Effector memory CD8-positive, alpha-beta T cell (primary cell): ENCODE measurements around the gene AFF3.
"Not testable (repeated sequence)": the region's sequence is repeated elsewhere in the genome, so short reads cannot be mapped to it uniquely, and the experiment has no call there.

Experiments
- ATAC-seq: fragments of 150-1000 bp; cut with Tn5 transposase; replicated peaks from 2 replicates; pipeline ENCODE4 v1.10.0; 2021; ENCODE audit warnings: mild to moderate bottlenecking, moderate library complexity
- DNase-seq, 3 experiments: peaks; one replicate each; pipeline ENCODE4 v3.0.0; 2021
- H3K27ac Mint-ChIP-seq, 2 donors: one replicate each; pipeline ENCODE4 v1.8.0; 2022; ENCODE audit warnings: mild to moderate bottlenecking in 2 of 2, mixed read lengths in 2 of 2, moderate library complexity in 2 of 2
- H3K27me3 Mint-ChIP-seq, 2 donors: one replicate each; pipeline ENCODE4 v1.8.0; 2022; ENCODE audit warnings: mixed read lengths in 2 of 2
- H3K36me3 Mint-ChIP-seq: one replicate; pipeline ENCODE4 v1.8.0; 2022; ENCODE audit warnings: mild to moderate bottlenecking, moderate library complexity, mixed read lengths; ENCODE audit not compliant: insufficient read depth
- H3K4me1 Mint-ChIP-seq, 2 donors: one replicate each; pipeline ENCODE4 v1.8.0; 2022; ENCODE audit warnings: low read depth in 2 of 2, mixed read lengths in 2 of 2
- H3K4me3 Mint-ChIP-seq, 2 donors: one replicate each; pipeline ENCODE4 v1.8.0; 2022; ENCODE audit warnings: mild to moderate bottlenecking in 2 of 2, mixed read lengths in 2 of 2, moderate library complexity in 2 of 2
- H3K9me3 Mint-ChIP-seq, 2 donors: one replicate each; pipeline ENCODE4 v1.8.0; 2022; ENCODE audit warnings: mixed read lengths in 2 of 2

AFF3 gene

GRCh38 chr2:99959261-99960014 is 183.0 kb downstream of the AFF3 start:
- Mint-ChIP-seq H3K9me3 (no peaks in the 10 kb centered on the region), H3K4me1 (no peaks in the 10 kb centered on the region), H3K27me3 (no peaks in the 10 kb centered on the region), H3K4me3 (no peak overlapping the region), H3K36me3 (no peaks in the 10 kb centered on the region), H3K27ac (no peak overlapping the region)
- no peak for DNase-seq
- ATAC-seq = no peak

GRCh38 chr2:99957332-99958133 is 184.9 kb downstream of the AFF3 start:
- no peaks in the 10 kb centered on the region for H3K4me1 Mint-ChIP-seq
- ATAC-seq = no peak
- no peaks in the 10 kb centered on the region for H3K27me3 Mint-ChIP-seq
- no peaks in the 10 kb centered on the region for H3K9me3 Mint-ChIP-seq
- no peaks in the 10 kb centered on the region for H3K36me3 Mint-ChIP-seq
- DNase-seq = no peak
- no peak overlapping the region for H3K4me3 Mint-ChIP-seq
- no peak overlapping the region for H3K27ac Mint-ChIP-seq

- no peak for DNase-seq
- H3K27ac Mint-ChIP-seq = no peak overlapping the region
Observed at GRCh38 chr2:99956232-99957030, 186.0 kb downstream of the AFF3 start.

GRCh38 chr2:99953750-99954149 is 188.6 kb downstream of the AFF3 start:
- Mint-ChIP-seq H3K36me3 (no peaks in the 10 kb centered on the region), H3K9me3 (no peaks in the 10 kb centered on the region), H3K4me1 (no peaks in the 10 kb centered on the region), H3K27me3 (no peaks in the 10 kb centered on the region), H3K4me3 (no peak overlapping the region), H3K27ac (no peak overlapping the region)
- no peak for DNase-seq
- no peak for ATAC-seq

More at GRCh38 chr2:99956232-99957030, 186.0 kb downstream of the AFF3 start:
- Mint-ChIP-seq H3K36me3 (no peaks in the 10 kb centered on the region), H3K4me3 (no peak overlapping the region), H3K4me1 (no peaks in the 10 kb centered on the region), H3K27me3 (no peaks in the 10 kb centered on the region), H3K9me3 (no peaks in the 10 kb centered on the region)
- ATAC-seq = no peak

- Mint-ChIP-seq H3K9me3 (no peaks in the 10 kb centered on the region), H3K36me3 (no peaks in the 10 kb centered on the region), H3K27ac (no peak overlapping the region), H3K4me1 (no peaks in the 10 kb centered on the region), H3K4me3 (no peak overlapping the region), H3K27me3 (no peaks in the 10 kb centered on the region)
- ATAC-seq = no peak
- DNase-seq = no peak
Observed at GRCh38 chr2:99949963-99950362, 192.4 kb downstream of the AFF3 start.

DNA sequence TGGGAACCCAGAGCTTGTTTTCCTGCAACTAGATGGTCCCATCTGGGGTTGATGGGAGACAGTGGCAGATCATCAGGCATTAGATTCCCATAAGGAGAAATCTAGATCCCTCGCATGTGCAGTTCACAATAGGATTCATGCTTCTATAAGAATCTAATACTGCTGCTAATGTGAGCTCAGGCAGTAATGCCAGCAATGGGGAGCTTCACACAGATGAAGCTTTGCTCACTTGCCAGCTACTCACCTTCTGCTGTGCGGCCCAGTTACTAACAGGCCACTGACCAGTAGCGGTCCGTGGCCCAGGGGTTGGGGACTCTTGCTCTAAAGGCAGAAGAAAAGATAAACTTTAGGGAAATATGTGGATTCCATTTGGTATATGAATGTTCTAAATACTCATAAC is 192.9 kb downstream of the AFF3 start:
- H3K4me1 Mint-ChIP-seq = no peaks in the 10 kb centered on the region
- no peaks in the 10 kb centered on the region for H3K9me3 Mint-ChIP-seq
- no peak overlapping the region for H3K4me3 Mint-ChIP-seq
- no peaks in the 10 kb centered on the region for H3K36me3 Mint-ChIP-seq
- DNase-seq = no peak
- no peak for ATAC-seq
- H3K27ac Mint-ChIP-seq = no peak overlapping the region
- H3K27me3 Mint-ChIP-seq = peaks cover 0 to under 1% of the 10 kb centered on the region in 2 donors

- H3K9me3 Mint-ChIP-seq = peaks cover 0 to 2% of the 10 kb centered on the region in 2 donors
Observed at GRCh38 chr2:99948010-99948409, 194.4 kb downstream of the AFF3 start.

GRCh38 chr2:99947366-99947765 is 195.0 kb downstream of the AFF3 start:
- not testable (repeated sequence) for H3K27ac Mint-ChIP-seq, ATAC-seq, H3K4me3 Mint-ChIP-seq, H3K36me3 Mint-ChIP-seq, DNase-seq, H3K4me1 Mint-ChIP-seq, H3K27me3 Mint-ChIP-seq, H3K9me3 Mint-ChIP-seq

More at GRCh38 chr2:99948010-99948409, 194.4 kb downstream of the AFF3 start:
- Mint-ChIP-seq H3K27ac (no peak overlapping the region), H3K4me1 (no peaks in the 10 kb centered on the region), H3K27me3 (peaks cover 0 to 9% of the 10 kb centered on the region in 2 donors), H3K4me3 (no peak overlapping the region), H3K36me3 (no peaks in the 10 kb centered on the region)
- DNase-seq (no peak), ATAC-seq (no peak)

- ATAC-seq (no peak), DNase-seq (no peak)
- Mint-ChIP-seq H3K4me1 (no peaks in the 10 kb centered on the region), H3K4me3 (no peak overlapping the region), H3K36me3 (no peaks in the 10 kb centered on the region), H3K27me3 (peaks cover 7 to 9% of the 10 kb centered on the region in 2 donors), H3K9me3 (peaks cover 0 to 2% of the 10 kb centered on the region in 2 donors), H3K27ac (no peak overlapping the region)
Observed at GRCh38 chr2:99944019-99944418, 198.4 kb downstream of the AFF3 start.

GRCh38 chr2:99942561-99943347 is 199.6 kb downstream of the AFF3 start:
- Mint-ChIP-seq H3K9me3 (peaks cover 0 to 2% of the 10 kb centered on the region in 2 donors), H3K27ac (no peak overlapping the region), H3K27me3 (peaks cover 7 to 9% of the 10 kb centered on the region in 2 donors), H3K4me1 (no peaks in the 10 kb centered on the region), H3K4me3 (no peak overlapping the region), H3K36me3 (no peaks in the 10 kb centered on the region)
- ATAC-seq = no peak
- no peak for DNase-seq

- Mint-ChIP-seq H3K36me3 (no peaks in the 10 kb centered on the region), H3K27ac (no peak overlapping the region), H3K4me3 (no peak overlapping the region), H3K27me3 (peaks cover 7 to 9% of the 10 kb centered on the region in 2 donors), H3K9me3 (peaks cover 0 to 2% of the 10 kb centered on the region in 2 donors), H3K4me1 (no peaks in the 10 kb centered on the region)
- ATAC-seq (no peak), DNase-seq (no peak)
Observed at GRCh38 chr2:99940963-99941362, 201.4 kb downstream of the AFF3 start.

DNA sequence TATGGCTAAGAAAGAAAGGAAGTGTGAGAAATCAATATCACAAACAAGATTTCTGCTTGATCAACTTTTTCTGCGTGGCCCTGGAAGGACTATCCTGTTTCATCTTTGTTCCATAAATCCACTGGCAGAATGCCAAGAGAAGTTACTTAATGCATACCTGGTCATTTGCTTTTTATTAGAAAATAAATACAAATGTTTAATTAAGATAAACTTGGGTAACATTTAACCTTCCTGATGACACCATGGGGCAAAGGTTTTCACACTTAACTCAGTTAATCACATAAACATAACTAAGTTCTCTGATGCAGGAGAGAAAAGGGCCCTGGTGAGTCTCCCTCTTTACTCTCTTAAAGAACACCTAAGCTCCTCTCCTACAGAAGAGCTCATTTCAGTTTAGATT is 203.3 kb downstream of the AFF3 start:
- peaks cover 0 to 2% of the 10 kb centered on the region in 2 donors for H3K9me3 Mint-ChIP-seq
- ATAC-seq (no peak), DNase-seq (no peak)
- H3K27me3 Mint-ChIP-seq = peaks cover 4 to 7% of the 10 kb centered on the region in 2 donors
- no peak overlapping the region for H3K27ac Mint-ChIP-seq
- H3K36me3 Mint-ChIP-seq = no peaks in the 10 kb centered on the region
- no peaks in the 10 kb centered on the region for H3K4me1 Mint-ChIP-seq
- H3K4me3 Mint-ChIP-seq = no peak overlapping the region

GRCh38 chr2:99938250-99938649 is 204.1 kb downstream of the AFF3 start:
- H3K4me1 Mint-ChIP-seq = no peaks in the 10 kb centered on the region
- H3K27me3 Mint-ChIP-seq = peaks cover 0 to 7% of the 10 kb centered on the region in 2 donors
- ATAC-seq (no peak), DNase-seq (no peak)
- no peaks in the 10 kb centered on the region for H3K36me3 Mint-ChIP-seq
- H3K4me3 Mint-ChIP-seq = no peak overlapping the region
- H3K9me3 Mint-ChIP-seq = no peaks in the 10 kb centered on the region
- no peak overlapping the region for H3K27ac Mint-ChIP-seq
